Thymus (tissue), 11 donors: ENCODE results near the gene SH2D7. TPM values are rescaled to one million over a fixed set of nuclear protein-coding genes. Genes with fewer than 3 reads are reported as not detected.
A peak's percentile ranks its signal among the peaks of the same experiment; 100 is the strongest.
"Not testable (repeated sequence)": the region's sequence is repeated elsewhere in the genome, so short reads cannot be mapped to it uniquely, and the experiment has no call there.

ENCODE experiments used
- DNase-seq, 9 donors: peaks; one replicate each; pipeline ENCODE4 v3.0.0-alpha.2; 2013; ENCODE audit warnings: low spot score in 9 of 9, low read depth in 6 of 9, missing footprints in 1 of 9
- H3K27ac ChIP-seq, 2 donors: one replicate each; pipeline ENCODE4 v1.5.1; 2013; ENCODE audit warnings: control low read depth in 1 of 2, low read depth in 1 of 2, low read length in 1 of 2, mild to moderate bottlenecking in 1 of 2, moderate library complexity in 1 of 2
- H3K27me3 ChIP-seq, 2 donors: one replicate each; pipeline ENCODE4 v1.5.1; 2013; ENCODE audit warnings: low read length in 1 of 2; ENCODE audit not compliant: control insufficient read depth in 2 of 2, insufficient read depth in 1 of 2
- H3K36me3 ChIP-seq, 2 donors: one replicate each; pipeline ENCODE4 v1.5.1; 2013; ENCODE audit warnings: low read length in 1 of 2, mild to moderate bottlenecking in 1 of 2, moderate library complexity in 1 of 2; ENCODE audit not compliant: control insufficient read depth in 2 of 2, insufficient read depth in 2 of 2
- H3K4me1 ChIP-seq, 2 donors: one replicate each; pipeline ENCODE4 v1.5.1; 2013; ENCODE audit warnings: low read length in 2 of 2; ENCODE audit not compliant: control insufficient read depth in 2 of 2, insufficient read depth in 2 of 2
- H3K4me3 ChIP-seq, 2 donors: one replicate each; pipeline ENCODE4 v1.5.1; 2013; ENCODE audit warnings: low read length in 2 of 2, control low read depth in 1 of 2, mild to moderate bottlenecking in 1 of 2
- H3K9me3 ChIP-seq, 2 donors: one replicate each; pipeline ENCODE4 v1.5.1; 2013; ENCODE audit warnings: low read length in 1 of 2, mild to moderate bottlenecking in 1 of 2; ENCODE audit not compliant: control insufficient read depth in 2 of 2, insufficient read depth in 1 of 2
- WGBS: extraction: QIAGEN DNeasy Blood & Tissue Kit; methylation state at CpG from one replicate; pipeline ENCODE4 v1.1.7; 2013; 5-methylcytosine and 5-hydroxymethylcytosine counted together
- polyA plus RNA-seq: library from polyadenylated mRNA; stranded (reverse); fragments of 200-250 nt; gene quantifications from one replicate; pipeline ENCODE4 v1.2.3, GENCODE V29; 2013
- total RNA-seq: library from RNA; stranded (reverse); fragments of 120-200 nt; gene quantifications from one replicate; pipeline ENCODE4 v1.2.4, GENCODE V29; 2013
- donor health status: healthy.

SH2D7 gene
- total and polyA plus RNA-seq, 2 donors = 0.05 TPM

GRCh38 chr15:78149068-78149804 is 56.9 kb downstream of the SH2D7 start, which contains the start of gene IDH3A:
TSS of gene IDH3A (plus strand) at chr15:78149362. CDS start at chr15:78149404, 42 bp downstream.
- peaks cover 27 to 34% of the 10 kb centered on the region in 2 donors for H3K4me1 ChIP-seq
- under 1% methylated on average over 79 of the region's 79 CpGs for WGBS

GRCh38 chr15:78149805-78150751 is 57.7 kb downstream of the SH2D7 start:
- H3K4me1 ChIP-seq = peaks cover 27 to 38% of the 10 kb centered on the region in 2 donors
- 17% methylated on average over 20 of the region's 20 CpGs for WGBS
- H3K9me3 ChIP-seq = no peaks in the 10 kb centered on the region
- DNase-seq = no peak
- peaks cover 7 to 18% of the 10 kb centered on the region in 2 donors for H3K36me3 ChIP-seq
- peak overlapping the region; percentile 86 to 94 for H3K4me3 ChIP-seq
- peak overlapping the region; percentile 76 to 82 for H3K27ac ChIP-seq
- no peaks in the 10 kb centered on the region for H3K27me3 ChIP-seq

More at GRCh38 chr15:78149068-78149804, 56.9 kb downstream of the SH2D7 start, which contains the start of gene IDH3A:
- Histone ChIP-seq H3K4me3 (peak within 1 kb of the TSS; percentile 86 to 94), H3K27me3 (no peaks in the 10 kb centered on the region), H3K9me3 (no peaks in the 10 kb centered on the region), H3K27ac (peak within 1 kb of the TSS; percentile 80 to 82), H3K36me3 (peaks cover 7 to 10% of the 10 kb centered on the region in 2 donors)
- peak; percentile 86 to 99 (median 96) for DNase-seq

GRCh38 chr15:78151075-78151474 is 58.7 kb downstream of the SH2D7 start:
- Histone ChIP-seq H3K27ac (peak overlapping the region in 1 of 2 donors; percentile 76), H3K4me3 (peak overlapping the region; percentile 86 to 94), H3K36me3 (peaks cover 10 to 27% of the 10 kb centered on the region in 2 donors), H3K4me1 (peaks cover 27 to 38% of the 10 kb centered on the region in 2 donors)
- not testable (repeated sequence) for DNase-seq, H3K27me3 ChIP-seq, H3K9me3 ChIP-seq
- over 99% methylated on average over 8 of the region's 8 CpGs for WGBS

Other genes starting within 250 kb of the SH2D7 start
- 32.7 TPM for gene TBC1D2B, start 14.8 kb upstream of the SH2D7 start, total RNA-seq
- 20.0 TPM for gene TBC1D2B, start 14.8 kb upstream of the SH2D7 start, polyA plus RNA-seq
- gene CIB2, start 38.9 kb downstream of the SH2D7 start, total RNA-seq = 50.6 TPM
- gene CIB2, start 38.9 kb downstream of the SH2D7 start, polyA plus RNA-seq = 11.2 TPM
- 69.5 TPM for gene IDH3A, start 56.8 kb downstream of the SH2D7 start, total RNA-seq
- gene IDH3A, start 56.8 kb downstream of the SH2D7 start, polyA plus RNA-seq = 45.7 TPM
- gene ACSBG1, start 142.0 kb downstream of the SH2D7 start, total RNA-seq = 7.9 TPM
- 1.1 TPM for gene ACSBG1, start 142.0 kb downstream of the SH2D7 start, polyA plus RNA-seq
- 6.2 TPM for gene DNAJA4, start 172.0 kb downstream of the SH2D7 start, total RNA-seq
- 19.0 TPM for gene DNAJA4, start 172.0 kb downstream of the SH2D7 start, polyA plus RNA-seq
- gene SKIC8, start 207.0 kb downstream of the SH2D7 start, total RNA-seq = 91.1 TPM
- gene SKIC8, start 207.0 kb downstream of the SH2D7 start, polyA plus RNA-seq = 63.9 TPM
- 1.8 TPM for gene CRABP1, start 247.8 kb downstream of the SH2D7 start, total RNA-seq
- 6.5 TPM for gene CRABP1, start 247.8 kb downstream of the SH2D7 start, polyA plus RNA-seq